Measurements from ENCODE around the gene IL2RG.

Gene IL2RG

GRCh38 chrX:71151366-71151765, 40.0 kb upstream of the IL2RG start:
- no peak for DNase-seq (ENCODE audit: extremely low spot score)
- TF ChIP-seq, protein P1, sequence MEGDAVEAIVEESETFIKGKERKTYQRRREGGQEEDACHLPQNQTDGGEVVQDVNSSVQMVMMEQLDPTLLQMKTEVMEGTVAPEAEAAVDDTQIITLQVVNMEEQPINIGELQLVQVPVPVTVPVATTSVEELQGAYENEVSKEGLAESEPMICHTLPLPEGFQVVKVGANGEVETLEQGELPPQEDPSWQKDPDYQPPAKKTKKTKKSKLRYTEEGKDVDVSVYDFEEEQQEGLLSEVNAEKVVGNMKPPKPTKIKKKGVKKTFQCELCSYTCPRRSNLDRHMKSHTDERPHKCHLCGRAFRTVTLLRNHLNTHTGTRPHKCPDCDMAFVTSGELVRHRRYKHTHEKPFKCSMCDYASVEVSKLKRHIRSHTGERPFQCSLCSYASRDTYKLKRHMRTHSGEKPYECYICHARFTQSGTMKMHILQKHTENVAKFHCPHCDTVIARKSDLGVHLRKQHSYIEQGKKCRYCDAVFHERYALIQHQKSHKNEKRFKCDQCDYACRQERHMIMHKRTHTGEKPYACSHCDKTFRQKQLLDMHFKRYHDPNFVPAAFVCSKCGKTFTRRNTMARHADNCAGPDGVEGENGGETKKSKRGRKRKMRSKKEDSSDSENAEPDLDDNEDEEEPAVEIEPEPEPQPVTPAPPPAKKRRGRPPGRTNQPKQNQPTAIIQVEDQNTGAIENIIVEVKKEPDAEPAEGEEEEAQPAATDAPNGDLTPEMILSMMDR (IDR thresholded peaks at IDR 0.05; ENCODE audit: control extremely low read depth, extremely low read depth, low read depth, missing control alignments) = no peak
- POLR2A ChIA-PET = no interaction called here
- CTCF ChIA-PET = no interaction called here

DNA sequence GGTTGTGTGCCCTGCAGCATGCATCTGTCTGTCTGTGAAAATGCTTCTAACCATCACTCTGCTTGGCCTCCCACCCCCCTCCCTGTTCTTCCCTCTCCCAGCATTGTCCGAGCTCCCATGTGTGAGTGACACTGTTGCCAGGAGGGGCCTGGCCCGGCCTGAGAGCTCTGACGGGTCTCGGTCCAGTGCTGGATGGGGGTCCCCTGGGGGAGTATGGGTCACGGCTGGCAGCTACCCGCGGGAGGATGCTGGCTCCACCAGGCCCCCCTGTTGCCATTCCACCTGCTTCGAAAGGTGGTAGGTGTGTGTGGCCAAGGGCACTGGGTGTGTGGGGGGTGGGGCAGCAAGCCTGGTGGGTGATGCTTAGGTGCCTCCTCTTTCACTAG, 36.9 kb upstream of the IL2RG start:
- no peak for DNase-seq (ENCODE audit: extremely low spot score)
- CTCF ChIA-PET = no interaction called here
- TF ChIP-seq, protein P1 (IDR thresholded peaks at IDR 0.05; ENCODE audit: control extremely low read depth, extremely low read depth, low read depth, missing control alignments) = no peak
- POLR2A ChIA-PET = no interaction called here

DNA sequence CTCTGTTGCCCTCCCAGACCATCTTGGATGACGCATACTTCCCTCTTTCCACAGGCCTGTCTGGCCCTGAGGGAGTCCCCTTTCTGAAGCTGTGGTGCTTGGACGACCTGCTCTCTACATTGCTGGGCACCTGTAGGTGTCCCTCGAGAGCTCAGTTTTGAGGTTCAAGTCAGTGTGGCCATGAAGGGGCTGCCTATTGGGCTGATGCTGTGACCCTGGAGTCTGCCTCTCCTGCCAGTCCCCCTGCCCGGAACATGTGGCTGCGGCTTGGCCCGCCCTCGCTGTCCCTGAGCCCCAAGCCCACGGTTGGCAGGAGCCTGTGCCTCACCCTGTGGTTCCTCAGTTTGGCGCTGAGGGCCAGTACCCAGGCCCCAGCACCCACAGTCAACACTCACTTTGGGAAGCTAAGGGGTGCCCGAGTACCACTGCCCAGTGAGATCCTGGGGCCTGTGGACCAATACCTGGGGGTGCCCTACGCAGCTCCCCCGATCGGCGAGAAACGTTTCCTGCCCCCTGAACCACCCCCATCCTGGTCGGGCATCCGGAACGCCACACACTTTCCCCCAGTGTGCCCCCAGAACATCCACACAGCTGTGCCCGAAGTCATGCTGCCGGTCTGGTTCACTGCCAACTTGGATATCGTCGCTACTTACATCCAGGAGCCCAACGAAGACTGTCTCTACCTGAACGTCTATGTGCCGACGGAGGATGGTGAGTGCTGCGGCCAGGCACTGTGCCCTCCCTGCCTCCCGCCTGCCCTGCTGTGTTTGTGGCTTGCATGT, 36.3 kb upstream of the IL2RG start:
- DNase-seq (ENCODE audit: extremely low spot score) = no peak
- ChIA-PET CTCF (no interaction called here), POLR2A (no interaction called here)
- TF ChIP-seq, protein P1 (IDR thresholded peaks at IDR 0.05; ENCODE audit: control extremely low read depth, extremely low read depth, low read depth, missing control alignments) = no peak

DNA sequence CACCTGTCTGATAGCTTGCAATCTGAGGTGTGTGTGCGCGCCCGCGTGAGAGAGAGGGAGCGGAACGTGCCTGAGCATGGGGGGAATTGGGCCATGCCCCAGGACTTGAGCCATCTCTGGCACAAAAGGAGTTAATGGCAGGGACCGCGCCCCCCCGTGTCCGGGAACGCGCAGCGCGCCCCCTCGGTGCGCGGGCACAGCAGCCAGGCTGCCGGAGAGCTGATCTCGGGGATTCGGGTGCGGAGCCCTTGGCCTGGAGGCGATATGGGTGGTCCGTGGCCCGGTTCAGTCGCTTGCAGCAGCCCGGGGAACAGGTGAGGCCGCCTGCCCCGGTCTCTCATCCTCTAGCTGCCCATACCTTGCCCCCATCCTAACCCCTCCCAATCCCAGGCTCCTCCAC, 33.3 kb upstream of the IL2RG start, which contains the start of gene NLGN3:
Gene NLGN3, plus strand, starts transcription at position 191 of the 400 bp plus-strand sequence. CDS start 2,909 bp downstream, outside the sequence.
- TF ChIP-seq, protein P1 (IDR thresholded peaks at IDR 0.05; ENCODE audit: control extremely low read depth, extremely low read depth, low read depth, missing control alignments) = no peak
- ChIA-PET POLR2A (no interaction called here), CTCF (no interaction called here)
- no peak for DNase-seq (ENCODE audit: extremely low spot score)

- CTCF ChIA-PET = no interaction called here
- DNase-seq (ENCODE audit: extremely low spot score) = no peak
- TF ChIP-seq, protein P1 (IDR thresholded peaks at IDR 0.05; ENCODE audit: control extremely low read depth, extremely low read depth, low read depth, missing control alignments) = no peak
- POLR2A ChIA-PET = no interaction called here
These were observed 32.1 kb upstream of the IL2RG start for GRCh38 chrX:71143508-71143907.

GRCh38 chrX:71140440-71140839, 29.1 kb upstream of the IL2RG start:
- ChIA-PET CTCF (no interaction called here), POLR2A (no interaction called here)
- TF ChIP-seq, protein P1 (IDR thresholded peaks at IDR 0.05; ENCODE audit: control extremely low read depth, extremely low read depth, low read depth, missing control alignments) = no peak
- no peak for DNase-seq (ENCODE audit: extremely low spot score)
